Body of pancreas (tissue), 4 donors: ENCODE data around the gene GSDME. TPM values are rescaled to one million over a fixed set of nuclear protein-coding genes. Genes with fewer than 3 reads are reported as not detected.
"Not testable (repeated sequence)": the region's sequence is repeated elsewhere in the genome, so short reads cannot be mapped to it uniquely, and the experiment has no call there.

Source experiments
- ATAC-seq: fragments of 150-250 bp; one replicate; pipeline ENCODE4 v1.9.1; 2016
- DNase-seq, 4 donors: peaks; one replicate each; pipeline ENCODE4 v3.0.0-alpha.2; 2019
- H3K27ac ChIP-seq, 4 donors: fragments of 200-600 bp; sonication (generic); 1 replicate in 3 of 4; 2 replicates in 1 of 4; pipeline versions ENCODE4 v1.5.1 to v1.6.1; 2016 to 2019; ENCODE audit warnings: mild to moderate bottlenecking in 1 of 4, mixed read lengths in 1 of 4, moderate library complexity in 1 of 4
- H3K27me3 ChIP-seq, 2 donors: fragments of 200-600 bp; sonication (generic); one replicate each; pipeline ENCODE4 v1.6.0; 2016; ENCODE audit warnings: mild to moderate bottlenecking in 1 of 2
- H3K36me3 ChIP-seq, 2 donors: fragments of 200-600 bp; sonication (generic); replicated peaks in 1 of 2; 2 replicates each; pipeline ENCODE4 v1.5.1; 2016; ENCODE audit warnings: low read depth in 2 of 2; ENCODE audit not compliant: insufficient read depth in 1 of 2
- H3K4me1 ChIP-seq: fragments of 200-600 bp; sonication (generic); one replicate; pipeline ENCODE4 v1.6.0; 2016
- H3K4me3 ChIP-seq, 2 donors: fragments of 200-600 bp; sonication (generic); 1 replicate in 1 of 2; 2 replicates in 1 of 2; pipeline ENCODE4 v1.5.1; 2016 to 2019
- H3K9me3 ChIP-seq, 3 donors: fragments of 200-600 bp; sonication (generic); 1 replicate in 2 of 3; 2 replicates in 1 of 3; pipeline ENCODE4 v1.5.1; 2016
- CTCF ChIP-seq, 7 experiments: fragments of 450-650 bp in 4 of 7; fragments of 200-600 bp in 3 of 7; sonication (generic) in 3 of 7; IDR thresholded peaks; one replicate each; pipeline ENCODE4 v1.5.1; 2016 to 2019; ENCODE audit warnings: antibody characterized with exemption in 7 of 7
- POLR2A ChIP-seq, 3 donors: fragments of 450-650 bp; IDR thresholded peaks; one replicate each; pipeline ENCODE4 v1.6.1; 2016; ENCODE audit warnings: antibody characterized with exemption in 3 of 3, mild to moderate bottlenecking in 2 of 3
- WGBS, 2 donors: methylation state at CpG; one replicate each; pipeline ENCODE4 v1.1.5; 2017; 5-methylcytosine and 5-hydroxymethylcytosine counted together
- intact Hi-C: fragments of 100-400 bp; cut with DNase I; formaldehyde crosslinking; loops from one replicate; pipeline ENCODE4 v1.15.1; 2023
- total RNA-seq, 2 donors: library from RNA; depleted of rRNA; stranded (reverse); fragments of >200 nt; gene quantifications; one replicate each; pipeline ENCODE4 v1.1.0, GENCODE V29; 2016

GSDME gene
- total RNA-seq, 2 donors from 2014 or later: 3.6 to 5.3 TPM

- no peaks in the 10 kb centered on the region for H3K27me3 ChIP-seq
- ATAC-seq (no peak), DNase-seq (no peak)
- no peak overlapping the region for H3K27ac ChIP-seq
- no peak overlapping the region for H3K4me3 ChIP-seq
- 92 to 96% methylated on average over 6 of the region's 6 CpGs for WGBS, 2 donors
- intact Hi-C loops: no loop called here
- no peaks in the 10 kb centered on the region for H3K9me3 ChIP-seq
- TF ChIP-seq CTCF (IDR thresholded peaks at IDR 0.05) (no peak), POLR2A (IDR thresholded peaks at IDR 0.05) (no peak)
- H3K4me1 ChIP-seq: no peaks in the 10 kb centered on the region
- H3K36me3 ChIP-seq: no peaks in the 10 kb centered on the region
Measured at GRCh38 chr7:24800073-24800472, 42.8 kb upstream of the GSDME start.

- ATAC-seq: no peak
- no peak overlapping the region for H3K27ac ChIP-seq
- no peaks in the 10 kb centered on the region for H3K9me3 ChIP-seq
- intact Hi-C loops: no loop called here
- H3K27me3 ChIP-seq: no peaks in the 10 kb centered on the region
- TF ChIP-seq CTCF (IDR thresholded peaks at IDR 0.05): no peak
- TF ChIP-seq POLR2A (IDR thresholded peaks at IDR 0.05): no peak
- H3K4me3 ChIP-seq: no peak overlapping the region
- H3K36me3 ChIP-seq: no peaks in the 10 kb centered on the region
- 91 to 95% methylated on average over 3 of the region's 3 CpGs for WGBS, 2 donors
- DNase-seq: no peak
- H3K4me1 ChIP-seq: no peaks in the 10 kb centered on the region
Measured at GRCh38 chr7:24799506-24799905, 42.2 kb upstream of the GSDME start.

DNA sequence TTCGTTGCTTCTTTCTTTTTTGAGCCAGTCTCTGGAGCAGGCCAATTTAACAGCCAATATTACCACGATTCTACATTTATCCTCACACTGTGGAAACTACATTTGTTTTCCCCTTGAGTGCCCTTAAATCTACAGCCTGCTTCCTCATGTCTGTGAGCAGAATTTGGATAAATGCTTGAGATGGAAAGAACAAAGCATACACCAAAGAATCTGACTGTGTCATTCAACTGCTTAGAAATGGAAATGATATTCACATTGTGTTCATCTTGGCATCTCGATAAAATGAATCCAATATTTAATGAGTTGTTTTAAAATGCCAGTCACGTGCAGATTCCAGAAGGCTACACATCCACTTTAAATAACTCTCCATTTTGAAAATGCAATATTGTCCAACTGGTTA, 41.0 kb upstream of the GSDME start:
- TF ChIP-seq POLR2A (IDR thresholded peaks at IDR 0.05) (no peak), CTCF (IDR thresholded peaks at IDR 0.05) (no peak)
- ATAC-seq (no peak), DNase-seq (no peak)
- Histone ChIP-seq H3K4me1 (no peaks in the 10 kb centered on the region), H3K27me3 (no peaks in the 10 kb centered on the region), H3K27ac (no peak overlapping the region), H3K9me3 (no peaks in the 10 kb centered on the region), H3K36me3 (no peaks in the 10 kb centered on the region), H3K4me3 (no peak overlapping the region)
- 86 to 88% methylated on average over 4 of the region's 4 CpGs for WGBS, 2 donors
- intact Hi-C loops: no loop called here

DNA sequence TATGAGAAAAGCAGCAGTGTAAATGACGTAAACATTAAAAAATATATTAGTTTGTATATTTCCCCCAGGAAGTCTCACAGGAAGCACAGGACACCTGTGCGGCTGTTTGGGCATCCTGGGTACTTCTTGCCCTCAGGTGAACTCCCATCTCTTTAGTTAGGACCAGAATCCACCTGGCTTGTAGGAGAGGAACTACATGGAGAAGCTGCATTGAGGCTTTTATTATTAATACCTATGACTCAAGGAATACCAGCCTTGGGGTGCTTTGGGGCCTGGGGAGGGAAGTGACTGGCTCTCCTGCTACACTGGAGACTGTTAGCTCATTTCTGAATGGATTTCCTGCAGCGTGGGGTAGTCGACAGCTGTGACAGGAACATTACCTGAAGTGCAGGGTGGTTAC, 40.0 kb upstream of the GSDME start:
- WGBS, 2 donors: 95 to 96% methylated on average over 4 of the region's 4 CpGs
- intact Hi-C loops: no loop called here
- H3K4me3 ChIP-seq: no peak overlapping the region
- DNase-seq: no peak
- ATAC-seq: no peak
- no peak for TF ChIP-seq POLR2A (IDR thresholded peaks at IDR 0.05)
- no peak for TF ChIP-seq CTCF (IDR thresholded peaks at IDR 0.05)
- H3K36me3 ChIP-seq: no peaks in the 10 kb centered on the region
- no peak overlapping the region for H3K27ac ChIP-seq
- H3K27me3 ChIP-seq: no peaks in the 10 kb centered on the region
- H3K9me3 ChIP-seq: no peaks in the 10 kb centered on the region
- H3K4me1 ChIP-seq: no peaks in the 10 kb centered on the region

- Histone ChIP-seq H3K36me3 (no peaks in the 10 kb centered on the region), H3K27me3 (no peaks in the 10 kb centered on the region), H3K9me3 (no peaks in the 10 kb centered on the region), H3K27ac (no peak overlapping the region), H3K4me1 (no peaks in the 10 kb centered on the region), H3K4me3 (no peak overlapping the region)
- no peak for TF ChIP-seq CTCF (IDR thresholded peaks at IDR 0.05)
- TF ChIP-seq POLR2A (IDR thresholded peaks at IDR 0.05): no peak
- ATAC-seq (no peak), DNase-seq (no peak)
- 79 to 84% methylated on average over 9 of the region's 9 CpGs for WGBS, 2 donors
- intact Hi-C loops: no loop called here
Measured at GRCh38 chr7:24795407-24795767, 38.1 kb upstream of the GSDME start.

- not testable (repeated sequence) for H3K9me3 ChIP-seq, DNase-seq
Measured at GRCh38 chr7:24794751-24795406, 37.6 kb upstream of the GSDME start.

More at GRCh38 chr7:24794751-24795406, 37.6 kb upstream of the GSDME start:
- ATAC-seq, H3K27me3 ChIP-seq, H3K4me1 ChIP-seq, H3K27ac ChIP-seq, H3K4me3 ChIP-seq, H3K36me3 ChIP-seq, intact Hi-C loops: not testable (repeated sequence)
- 93% methylated on average over 16 to 22 of the region's 22 CpGs for WGBS, 2 donors
